ENCODE measurements around the gene PTGFRN.

PTGFRN gene

GRCh38 chr1:116910379-116911187, 867 bp downstream of the PTGFRN start:
- TF ChIP-seq CTCF (IDR thresholded peaks at IDR 0.05; ENCODE audit: control insufficient read depth, insufficient read depth, low read depth, low read length, missing control alignments) = no peak
- peak overlapping the region; percentile 69 for H3K4me3 ChIP-seq (ENCODE audit: control insufficient read depth, low read depth, low read length)
- DNase-seq (ENCODE audit: low read depth) = no peak

- no peak for TF ChIP-seq CTCF (IDR thresholded peaks at IDR 0.05; ENCODE audit: control insufficient read depth, insufficient read depth, low read depth, low read length, missing control alignments)
- no peak for DNase-seq (ENCODE audit: low read depth)
- H3K4me3 ChIP-seq (ENCODE audit: control insufficient read depth, low read depth, low read length) = peak overlapping the region; percentile 69
Observed at GRCh38 chr1:116911188-116911553, 1.5 kb downstream of the PTGFRN start.

- TF ChIP-seq CTCF (IDR thresholded peaks at IDR 0.05; ENCODE audit: control insufficient read depth, insufficient read depth, low read depth, low read length, missing control alignments) = no peak
- DNase-seq (ENCODE audit: low read depth) = no peak
- no peak overlapping the region for H3K4me3 ChIP-seq (ENCODE audit: control insufficient read depth, low read depth, low read length)
Observed at GRCh38 chr1:116911779-116912469, 2.2 kb downstream of the PTGFRN start.

- H3K4me3 ChIP-seq (ENCODE audit: control insufficient read depth, low read depth, low read length) = no peak overlapping the region
- TF ChIP-seq CTCF (IDR thresholded peaks at IDR 0.05; ENCODE audit: control insufficient read depth, insufficient read depth, low read depth, low read length, missing control alignments) = no peak
- DNase-seq (ENCODE audit: low read depth) = no peak
Observed at GRCh38 chr1:116912846-116913245, 3.1 kb downstream of the PTGFRN start.

GRCh38 chr1:116913941-116914340, 4.2 kb downstream of the PTGFRN start:
- DNase-seq (ENCODE audit: low read depth) = no peak
- no peak for TF ChIP-seq CTCF (IDR thresholded peaks at IDR 0.05; ENCODE audit: control insufficient read depth, insufficient read depth, low read depth, low read length, missing control alignments)
- H3K4me3 ChIP-seq (ENCODE audit: control insufficient read depth, low read depth, low read length) = no peak overlapping the region

- no peak for TF ChIP-seq CTCF (IDR thresholded peaks at IDR 0.05; ENCODE audit: control insufficient read depth, insufficient read depth, low read depth, low read length, missing control alignments)
- no peak for DNase-seq (ENCODE audit: low read depth)
- no peak overlapping the region for H3K4me3 ChIP-seq (ENCODE audit: control insufficient read depth, low read depth, low read length)
Observed at GRCh38 chr1:116914667-116915066, 5.0 kb downstream of the PTGFRN start.

Measured in AG09309 (cell line).